Skeletal muscle cell (primary cell): ENCODE data around the gene FNDC3B.

ENCODE experiments used
- DNase-seq: peaks from one replicate; pipeline ENCODE4 v3.0.0-alpha.2; 2010; ENCODE audit warnings: low read depth
- H3K4me3 ChIP-seq: 2 replicates; pipeline ENCODE4 v1.5.1; 2011; ENCODE audit warnings: low read depth, mild to moderate bottlenecking, control low read depth, low read length, moderate library complexity

The FNDC3B gene

GRCh38 chr3:172323894-172324610 is 284.7 kb downstream of the FNDC3B start:
- DNase-seq, result peak; percentile 25
- no peak overlapping the region for H3K4me3 ChIP-seq

- no peak overlapping the region for H3K4me3 ChIP-seq
- DNase-seq, result no peak
These were observed 285.3 kb downstream of the FNDC3B start for GRCh38 chr3:172324611-172325203.

- DNase-seq, result no peak
- no peak overlapping the region for H3K4me3 ChIP-seq
These were observed 286.1 kb downstream of the FNDC3B start for GRCh38 chr3:172325461-172325860.

- no peak overlapping the region for H3K4me3 ChIP-seq
- DNase-seq, result no peak
These were observed 287.6 kb downstream of the FNDC3B start for GRCh38 chr3:172326993-172327392.

- no peak for DNase-seq
- no peak overlapping the region for H3K4me3 ChIP-seq
These were observed 288.9 kb downstream of the FNDC3B start for GRCh38 chr3:172328282-172328681.

- H3K4me3 ChIP-seq, result no peak overlapping the region
- DNase-seq, result no peak
These were observed 289.7 kb downstream of the FNDC3B start for GRCh38 chr3:172329070-172329469.

GRCh38 chr3:172330413-172330812 is 291.0 kb downstream of the FNDC3B start:
- DNase-seq, result no peak
- no peak overlapping the region for H3K4me3 ChIP-seq

GRCh38 chr3:172332256-172333041 is 293.1 kb downstream of the FNDC3B start:
- no peak overlapping the region for H3K4me3 ChIP-seq
- DNase-seq, result no peak

- no peak overlapping the region for H3K4me3 ChIP-seq
- no peak for DNase-seq
These were observed 293.6 kb downstream of the FNDC3B start for GRCh38 chr3:172333042-172333377.

GRCh38 chr3:172333692-172334457 is 294.5 kb downstream of the FNDC3B start:
- H3K4me3 ChIP-seq, result no peak overlapping the region
- no peak for DNase-seq

GRCh38 chr3:172334671-172335207 is 295.4 kb downstream of the FNDC3B start:
- H3K4me3 ChIP-seq, result no peak overlapping the region
- no peak for DNase-seq

- no peak for DNase-seq
These were observed 300.5 kb downstream of the FNDC3B start for GRCh38 chr3:172339892-172340291.

GRCh38 chr3:172340583-172340982 is 301.2 kb downstream of the FNDC3B start:
- no peak for DNase-seq
- no peak overlapping the region for H3K4me3 ChIP-seq

More at GRCh38 chr3:172339892-172340291, 300.5 kb downstream of the FNDC3B start:
- no peak overlapping the region for H3K4me3 ChIP-seq

GRCh38 chr3:172341482-172342059 is 302.2 kb downstream of the FNDC3B start:
- DNase-seq, result peak; percentile 16

GRCh38 chr3:172342097-172342659 is 302.8 kb downstream of the FNDC3B start:
- no peak for DNase-seq
- H3K4me3 ChIP-seq, result no peak overlapping the region

More at GRCh38 chr3:172341482-172342059, 302.2 kb downstream of the FNDC3B start:
- no peak overlapping the region for H3K4me3 ChIP-seq

- H3K4me3 ChIP-seq, result no peak overlapping the region
- DNase-seq, result no peak
These were observed 303.7 kb downstream of the FNDC3B start for GRCh38 chr3:172343117-172343516.

GRCh38 chr3:172343979-172344378 is 304.6 kb downstream of the FNDC3B start:
- no peak overlapping the region for H3K4me3 ChIP-seq
- DNase-seq, result no peak

GRCh38 chr3:172346161-172346560 is 306.8 kb downstream of the FNDC3B start:
- no peak for DNase-seq
- no peak overlapping the region for H3K4me3 ChIP-seq
